ENCODE data around the gene DMKN.

GRCh38 chr19:35534803-35535480 lies 21.5 kb upstream of the DMKN start:
- TF ChIP-seq CTCF (conservative IDR thresholded peaks at IDR 0.05; ENCODE audit: low read length) (no peak), EZH2phosphoT487 (IDR thresholded peaks at IDR 0.05; ENCODE audit: borderline replicate concordance) (no peak)
